CD4-positive, alpha-beta T cell treated with Interleukin-15 for 1 hour (primary cell): Measurements from ENCODE around the gene HIGD2B.
"Not testable (repeated sequence)": the region's sequence is repeated elsewhere in the genome, so short reads cannot be mapped to it uniquely, and the experiment has no call there.

Source experiments
- DNase-seq: peaks from one replicate; pipeline ENCODE4 v3.0.0-alpha.2; 2020

The HIGD2B gene

GRCh38 chr15:72671525-72671924 lies 14.5 kb downstream of the HIGD2B start:
- DNase-seq: no peak

GRCh38 chr15:72670656-72671352 lies 15.2 kb downstream of the HIGD2B start:
- DNase-seq: peak; percentile 68

GRCh38 chr15:72669803-72670202 lies 16.2 kb downstream of the HIGD2B start:
- DNase-seq: not testable (repeated sequence)

GRCh38 chr15:72665706-72666105 lies 20.3 kb downstream of the HIGD2B start:
- not testable (repeated sequence) for DNase-seq

GRCh38 chr15:72663931-72664330 lies 22.1 kb downstream of the HIGD2B start:
- DNase-seq: not testable (repeated sequence)

- DNase-seq: not testable (repeated sequence)
These were observed 24.9 kb downstream of the HIGD2B start for GRCh38 chr15:72661081-72661480.

GRCh38 chr15:72656014-72656413 lies 30.0 kb downstream of the HIGD2B start:
- not testable (repeated sequence) for DNase-seq

GRCh38 chr15:72654397-72654796 lies 31.6 kb downstream of the HIGD2B start, which contains the start of gene GOLGA6B:
GOLGA6B (plus strand) TSS chr15:72654697; CDS start chr15:72654738, 41 bp downstream.
- DNase-seq: not testable (repeated sequence)

- DNase-seq: not testable (repeated sequence)
These were observed 37.2 kb downstream of the HIGD2B start for GRCh38 chr15:72648631-72649253.

GRCh38 chr15:72642271-72642670 lies 43.7 kb downstream of the HIGD2B start:
- not testable (repeated sequence) for DNase-seq

GRCh38 chr15:72639759-72640483 lies 46.1 kb downstream of the HIGD2B start:
- DNase-seq: not testable (repeated sequence)

GRCh38 chr15:72636519-72637282 lies 49.3 kb downstream of the HIGD2B start:
- DNase-seq: peak; percentile 66

GRCh38 chr15:72629068-72629570 lies 56.9 kb downstream of the HIGD2B start:
- not testable (repeated sequence) for DNase-seq

- DNase-seq: not testable (repeated sequence)
These were observed 57.5 kb downstream of the HIGD2B start for GRCh38 chr15:72628249-72629067.

GRCh38 chr15:72626153-72626552 lies 59.8 kb downstream of the HIGD2B start:
- not testable (repeated sequence) for DNase-seq
